NCI-H1092 treated with DMSO at 0.1 percent for 48 hours (cell line): ENCODE measurements around the gene SMPD2.
A peak's percentile ranks its signal among the peaks of the same experiment; 100 is the strongest.

Experiments used
- DNase-seq: peaks from one replicate; lab custom pipeline; 2025; lab: John Stamatoyannopoulos, UW

Gene SMPD2

GRCh38 chr6:109447087-109447486 is 6.6 kb downstream of the SMPD2 start:
- no peak for DNase-seq

- DNase-seq, result no peak
These were observed 7.5 kb downstream of the SMPD2 start for GRCh38 chr6:109447878-109448555.

GRCh38 chr6:109448615-109449014 is 8.1 kb downstream of the SMPD2 start:
- no peak for DNase-seq

- DNase-seq, result no peak
These were observed 8.7 kb downstream of the SMPD2 start for GRCh38 chr6:109449064-109449794.

GRCh38 chr6:109449795-109450673 is 9.5 kb downstream of the SMPD2 start:
- no peak for DNase-seq

GRCh38 chr6:109450801-109451200 is 10.3 kb downstream of the SMPD2 start:
- DNase-seq, result no peak

- DNase-seq, result no peak
These were observed 10.9 kb downstream of the SMPD2 start for GRCh38 chr6:109451376-109451775.

GRCh38 chr6:109452181-109452580 is 11.7 kb downstream of the SMPD2 start:
- DNase-seq, result no peak

- DNase-seq, result no peak
These were observed 12.6 kb downstream of the SMPD2 start for GRCh38 chr6:109453156-109453555.

- peak; percentile 83 for DNase-seq
These were observed 13.3 kb downstream of the SMPD2 start for GRCh38 chr6:109453594-109454495.

GRCh38 chr6:109454496-109455436 is 14.2 kb downstream of the SMPD2 start:
- DNase-seq, result peak; percentile 69

GRCh38 chr6:109455437-109456110 is 15.1 kb downstream of the SMPD2 start, which contains the start of gene MICAL1:
Gene MICAL1, minus strand, starts transcription at chr6:109455772. Its CDS starts 1,576 bp downstream, at chr6:109454196.
- DNase-seq, result peak; percentile 52

GRCh38 chr6:109456111-109456583 is 15.6 kb downstream of the SMPD2 start:
- peak; percentile 30 for DNase-seq

GRCh38 chr6:109456710-109457561 is 16.4 kb downstream of the SMPD2 start:
- DNase-seq, result no peak

- DNase-seq, result no peak
These were observed 17.1 kb downstream of the SMPD2 start for GRCh38 chr6:109457562-109457996.

GRCh38 chr6:109458774-109459531 is 18.4 kb downstream of the SMPD2 start:
- DNase-seq, result no peak

- no peak for DNase-seq
These were observed 19.8 kb downstream of the SMPD2 start for GRCh38 chr6:109460161-109460829.
